Parietal lobe (tissue), 1 donor: Measurements from ENCODE around the gene ABCB4. TPM values are rescaled to one million over a fixed set of nuclear protein-coding genes. Genes with fewer than 3 reads are reported as not detected.

Source experiments
- total RNA-seq: library from RNA; depleted of rRNA; stranded (reverse); fragments of >200 nt; gene quantifications from one replicate; pipeline ENCODE4 v1.2.3, GENCODE V29; 2014

The ABCB4 gene
- total RNA-seq, result 4.1 TPM

GRCh38 chr7:87475359-87476178 lies at the start of gene ABCB4:
TSS of gene ABCB4 (minus strand) at chr7:87475680. CDS start at chr7:87475465, 215 bp downstream.

Other genes with a start within 250 kb of the ABCB4 start
- 29.7 TPM for gene CROT, start 130.0 kb downstream of the ABCB4 start, total RNA-seq
- gene ABCB1, start 125.2 kb upstream of the ABCB4 start, total RNA-seq, result 7.8 TPM
- 65.7 TPM for gene RUNDC3B, start 152.7 kb upstream of the ABCB4 start, total RNA-seq